Liver (tissue), 9 donors: Measurements from ENCODE around the gene IFT25. TPM values are rescaled to one million over a fixed set of nuclear protein-coding genes. Genes with fewer than 3 reads are reported as not detected.

Source experiments
- DNase-seq: peaks from one replicate; pipeline ENCODE4 v3.0.0-alpha.2; 2017; ENCODE audit warnings: low spot score
- H3K27ac ChIP-seq, 2 donors: one replicate each; pipeline ENCODE4 v1.7.0; 2013; ENCODE audit warnings: inconsistent platforms in 2 of 2, low read length in 2 of 2, control low read depth in 1 of 2, low read depth in 1 of 2, mild to moderate bottlenecking in 1 of 2
- H3K27me3 ChIP-seq, 4 donors: one replicate each; pipeline versions ENCODE4 v1.6.1 to v1.7.0; 2013; ENCODE audit warnings: low read length in 3 of 4, inconsistent platforms in 1 of 4, mild to moderate bottlenecking in 1 of 4, moderate library complexity in 1 of 4; ENCODE audit not compliant: control insufficient read depth in 4 of 4, insufficient read depth in 4 of 4
- H3K36me3 ChIP-seq, 4 donors: one replicate each; pipeline versions ENCODE4 v1.6.1 to v1.7.0; 2013; ENCODE audit warnings: low read length in 3 of 4, mild to moderate bottlenecking in 3 of 4, low read depth in 1 of 4, moderate library complexity in 1 of 4; ENCODE audit not compliant: control insufficient read depth in 4 of 4, insufficient read depth in 3 of 4
- H3K4me1 ChIP-seq, 4 donors: one replicate each; pipeline versions ENCODE4 v1.6.1 to v1.7.0; 2013; ENCODE audit warnings: low read length in 3 of 4, mild to moderate bottlenecking in 3 of 4, moderate library complexity in 1 of 4; ENCODE audit not compliant: control insufficient read depth in 4 of 4, insufficient read depth in 4 of 4
- H3K4me3 ChIP-seq, 3 donors: one replicate each; pipeline versions ENCODE4 v1.6.1 to v1.7.0; 2013; ENCODE audit warnings: low read length in 3 of 3, control low read depth in 1 of 3, low read depth in 1 of 3, mild to moderate bottlenecking in 1 of 3
- H3K9ac ChIP-seq, 2 donors: one replicate each; pipeline ENCODE4 v1.7.0; 2013; ENCODE audit warnings: low read length in 2 of 2, mild to moderate bottlenecking in 2 of 2, moderate library complexity in 2 of 2, control low read depth in 1 of 2, low read depth in 1 of 2
- H3K9me3 ChIP-seq, 4 donors: one replicate each; pipeline versions ENCODE4 v1.6.1 to v1.7.0; 2013; ENCODE audit warnings: low read length in 3 of 4; ENCODE audit not compliant: control insufficient read depth in 4 of 4
- EGR1 ChIP-seq, 2 donors: IDR thresholded peaks; 2 replicates each; pipeline ENCODE4 v1.6.1; 2016 to 2018; ENCODE audit warnings: antibody characterized with exemption in 2 of 2, low read depth in 2 of 2
- FOXA1 ChIP-seq: IDR thresholded peaks from 2 replicates; pipeline ENCODE4 v1.6.1; 2016; ENCODE audit warnings: antibody characterized with exemption
- FOXA2 ChIP-seq: IDR thresholded peaks from 2 replicates; pipeline ENCODE4 v1.6.1; 2016; ENCODE audit warnings: antibody characterized with exemption
- GABPA ChIP-seq, 2 donors: IDR thresholded peaks in 1 of 2; conservative IDR thresholded peaks in 1 of 2; 2 replicates each; pipeline ENCODE4 v1.6.1; 2016; ENCODE audit warnings: antibody characterized with exemption in 2 of 2, mild to moderate bottlenecking in 1 of 2, moderate library complexity in 1 of 2
- HNF4A ChIP-seq, 2 donors: conservative IDR thresholded peaks; 2 replicates each; pipeline ENCODE4 v1.6.1; 2016; ENCODE audit warnings: antibody characterized with exemption in 2 of 2, mild to moderate bottlenecking in 2 of 2
- HNF4G ChIP-seq: IDR thresholded peaks from 2 replicates; pipeline ENCODE4 v1.6.1; 2016; ENCODE audit warnings: antibody characterized with exemption
- JUND ChIP-seq, 2 donors: IDR thresholded peaks; 2 replicates each; pipeline ENCODE4 v1.6.1; 2016; ENCODE audit warnings: antibody characterized with exemption in 2 of 2
- NR2F2 ChIP-seq: IDR thresholded peaks from 2 replicates; pipeline ENCODE4 v1.6.1; 2016; ENCODE audit warnings: antibody characterized with exemption
- RAD21 ChIP-seq, 2 donors: IDR thresholded peaks; 2 replicates each; pipeline ENCODE4 v1.6.1; 2016; ENCODE audit warnings: antibody characterized with exemption in 2 of 2, mild to moderate bottlenecking in 2 of 2
- RXRA ChIP-seq, 2 donors: IDR thresholded peaks; 2 replicates each; pipeline ENCODE4 v1.6.1; 2017 to 2018; ENCODE audit warnings: antibody characterized with exemption in 2 of 2, mild to moderate bottlenecking in 1 of 2
- SP1 ChIP-seq: IDR thresholded peaks from 2 replicates; pipeline ENCODE4 v1.6.1; 2018; ENCODE audit warnings: antibody characterized with exemption, mild to moderate bottlenecking
- TAF1 ChIP-seq: conservative IDR thresholded peaks from 2 replicates; pipeline ENCODE4 v1.6.1; 2016; ENCODE audit warnings: antibody characterized with exemption, mild to moderate bottlenecking
- ZBTB33 ChIP-seq: IDR thresholded peaks from 2 replicates; pipeline ENCODE4 v1.6.1; 2016; ENCODE audit warnings: antibody characterized with exemption
- WGBS: extraction: QIAGEN DNeasy Blood & Tissue Kit; methylation state at CpG from one replicate; pipeline ENCODE4 v1.1.7; 2013; 5-methylcytosine and 5-hydroxymethylcytosine counted together
- polyA plus RNA-seq, 2 donors: library from polyadenylated mRNA; stranded (reverse) in 1 of 2; unstranded in 1 of 2; fragments of 200-250 nt in 1 of 2; fragments of >200 nt in 1 of 2; fragmentation: Nextera tagmentation in 1 of 2; extraction: Ambion mirVana in 1 of 2; gene quantifications; one replicate each; pipeline versions ENCODE4 v1.2.1 to v1.2.3, GENCODE V29; 2013 to 2015
- total RNA-seq, 2 donors: library from RNA; depleted of rRNA; stranded (reverse); fragments of >200 nt; gene quantifications; one replicate each; pipeline ENCODE4 v1.2.3, GENCODE V29; 2014
- TF ChIP-seq, protein P1 (sequence below): fragments of 150-350 bp; IDR thresholded peaks from 2 replicates; pipeline ENCODE4 v1.5.1; 2017; ENCODE audit warnings: improper control_type of control experiment, low read depth, low read length; ENCODE audit not compliant: missing input control
- TF ChIP-seq, protein P2 (sequence below): IDR thresholded peaks from 2 replicates; pipeline ENCODE4 v1.6.1; 2016; ENCODE audit warnings: antibody characterized with exemption
- TF ChIP-seq, protein P3 (sequence below): IDR thresholded peaks from 2 replicates; pipeline ENCODE4 v1.6.1; 2016; ENCODE audit warnings: antibody characterized with exemption
- TF ChIP-seq, protein P4 (sequence below): IDR thresholded peaks from 2 replicates; pipeline ENCODE4 v1.6.1; 2016; ENCODE audit warnings: antibody characterized with exemption, mild to moderate bottlenecking
- donor health status: healthy.
- donor health status: healthy.
- donor health status: healthy.
- donor health status: healthy.
- donor health status: healthy.

IFT25 gene
- total and polyA plus RNA-seq, 4 donors, result 8.6 to 37.4 (median 15.6) TPM

DNA sequence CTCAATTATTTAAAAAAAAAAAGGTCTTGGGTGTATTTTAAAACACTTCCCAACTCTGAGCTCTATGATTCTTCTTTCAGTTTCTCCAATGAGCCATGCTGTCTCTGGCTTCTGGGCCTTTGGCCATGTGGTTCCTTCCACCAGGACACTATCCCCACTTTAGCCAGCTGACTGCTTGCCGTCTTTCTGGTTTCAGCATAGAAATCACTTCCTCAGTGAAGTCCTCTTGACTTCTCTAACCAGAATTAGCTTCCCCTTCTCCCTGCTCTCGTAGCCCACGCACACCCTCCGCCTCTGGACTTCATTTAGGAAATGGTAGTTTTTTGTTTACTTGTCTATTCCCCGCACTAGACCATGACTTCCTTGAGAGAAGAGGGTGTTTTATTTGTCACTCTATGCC is 52.6 kb downstream of the IFT25 start:
- 73% methylated on average over 5 of the region's 5 CpGs for WGBS
- H3K4me1 ChIP-seq, result peaks cover 3 to 49% (median 35%) of the 10 kb centered on the region in 4 donors
- H3K27ac ChIP-seq, result no peak overlapping the region
- no peak overlapping the region for H3K9ac ChIP-seq
- no peak for TF ChIP-seq RXRA (IDR thresholded peaks at IDR 0.05)
- no peak for TF ChIP-seq FOXA2
- H3K9me3 ChIP-seq, result no peaks in the 10 kb centered on the region
- no peaks in the 10 kb centered on the region for H3K27me3 ChIP-seq
- no peak overlapping the region for H3K4me3 ChIP-seq
- DNase-seq, result no peak
- H3K36me3 ChIP-seq, result no peaks in the 10 kb centered on the region

DNA sequence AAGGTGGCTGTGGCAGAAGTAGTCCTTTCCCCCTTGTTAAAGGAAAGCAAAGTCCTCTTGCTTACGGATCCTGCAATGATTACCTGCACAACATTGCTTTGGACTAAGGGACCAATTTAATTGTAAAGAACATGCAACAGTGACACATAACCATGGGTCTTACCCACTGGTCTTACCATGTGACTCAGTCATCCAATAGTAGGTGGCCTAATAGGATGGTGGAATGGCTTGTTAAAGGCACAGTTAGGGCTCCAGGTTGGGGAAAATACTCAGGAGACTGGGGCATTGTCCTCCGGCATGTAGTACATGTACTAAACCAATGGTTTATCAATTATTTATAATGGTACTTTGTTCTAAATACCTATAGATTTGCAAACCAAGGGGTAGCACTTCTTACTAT is 53.8 kb downstream of the IFT25 start:
- Histone ChIP-seq H3K27ac (no peak overlapping the region), H3K9ac (no peak overlapping the region), H3K27me3 (no peaks in the 10 kb centered on the region), H3K9me3 (no peaks in the 10 kb centered on the region), H3K36me3 (peaks cover 0 to 7% (median 2%) of the 10 kb centered on the region in 4 donors), H3K4me3 (no peak overlapping the region), H3K4me1 (peaks cover 2 to 39% (median 29%) of the 10 kb centered on the region in 4 donors)
- TF ChIP-seq, protein P1, sequence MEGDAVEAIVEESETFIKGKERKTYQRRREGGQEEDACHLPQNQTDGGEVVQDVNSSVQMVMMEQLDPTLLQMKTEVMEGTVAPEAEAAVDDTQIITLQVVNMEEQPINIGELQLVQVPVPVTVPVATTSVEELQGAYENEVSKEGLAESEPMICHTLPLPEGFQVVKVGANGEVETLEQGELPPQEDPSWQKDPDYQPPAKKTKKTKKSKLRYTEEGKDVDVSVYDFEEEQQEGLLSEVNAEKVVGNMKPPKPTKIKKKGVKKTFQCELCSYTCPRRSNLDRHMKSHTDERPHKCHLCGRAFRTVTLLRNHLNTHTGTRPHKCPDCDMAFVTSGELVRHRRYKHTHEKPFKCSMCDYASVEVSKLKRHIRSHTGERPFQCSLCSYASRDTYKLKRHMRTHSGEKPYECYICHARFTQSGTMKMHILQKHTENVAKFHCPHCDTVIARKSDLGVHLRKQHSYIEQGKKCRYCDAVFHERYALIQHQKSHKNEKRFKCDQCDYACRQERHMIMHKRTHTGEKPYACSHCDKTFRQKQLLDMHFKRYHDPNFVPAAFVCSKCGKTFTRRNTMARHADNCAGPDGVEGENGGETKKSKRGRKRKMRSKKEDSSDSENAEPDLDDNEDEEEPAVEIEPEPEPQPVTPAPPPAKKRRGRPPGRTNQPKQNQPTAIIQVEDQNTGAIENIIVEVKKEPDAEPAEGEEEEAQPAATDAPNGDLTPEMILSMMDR, result no peak
- TF ChIP-seq JUND (IDR thresholded peaks at IDR 0.05) (no peak), FOXA1 (no peak), TAF1 (no peak), GABPA (IDR thresholded peaks at IDR 0.05 in 1 of 2, conservative IDR thresholded peaks at IDR 0.05 in 1 of 2) (no peak), ZBTB33 (no peak), EGR1 (IDR thresholded peaks at IDR 0.05; ENCODE audit: low read depth in 2 of 2) (no peak), HNF4A (conservative IDR thresholded peaks at IDR 0.05) (no peak), RAD21 (IDR thresholded peaks at IDR 0.05) (no peak), SP1 (no peak), HNF4G (no peak), NR2F2 (no peak)
- TF ChIP-seq, protein P2, sequence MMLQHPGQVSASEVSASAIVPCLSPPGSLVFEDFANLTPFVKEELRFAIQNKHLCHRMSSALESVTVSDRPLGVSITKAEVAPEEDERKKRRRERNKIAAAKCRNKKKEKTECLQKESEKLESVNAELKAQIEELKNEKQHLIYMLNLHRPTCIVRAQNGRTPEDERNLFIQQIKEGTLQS, result no peak
- TF ChIP-seq, protein P3, sequence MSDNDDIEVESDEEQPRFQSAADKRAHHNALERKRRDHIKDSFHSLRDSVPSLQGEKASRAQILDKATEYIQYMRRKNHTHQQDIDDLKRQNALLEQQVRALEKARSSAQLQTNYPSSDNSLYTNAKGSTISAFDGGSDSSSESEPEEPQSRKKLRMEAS, result no peak
- TF ChIP-seq, protein P4, sequence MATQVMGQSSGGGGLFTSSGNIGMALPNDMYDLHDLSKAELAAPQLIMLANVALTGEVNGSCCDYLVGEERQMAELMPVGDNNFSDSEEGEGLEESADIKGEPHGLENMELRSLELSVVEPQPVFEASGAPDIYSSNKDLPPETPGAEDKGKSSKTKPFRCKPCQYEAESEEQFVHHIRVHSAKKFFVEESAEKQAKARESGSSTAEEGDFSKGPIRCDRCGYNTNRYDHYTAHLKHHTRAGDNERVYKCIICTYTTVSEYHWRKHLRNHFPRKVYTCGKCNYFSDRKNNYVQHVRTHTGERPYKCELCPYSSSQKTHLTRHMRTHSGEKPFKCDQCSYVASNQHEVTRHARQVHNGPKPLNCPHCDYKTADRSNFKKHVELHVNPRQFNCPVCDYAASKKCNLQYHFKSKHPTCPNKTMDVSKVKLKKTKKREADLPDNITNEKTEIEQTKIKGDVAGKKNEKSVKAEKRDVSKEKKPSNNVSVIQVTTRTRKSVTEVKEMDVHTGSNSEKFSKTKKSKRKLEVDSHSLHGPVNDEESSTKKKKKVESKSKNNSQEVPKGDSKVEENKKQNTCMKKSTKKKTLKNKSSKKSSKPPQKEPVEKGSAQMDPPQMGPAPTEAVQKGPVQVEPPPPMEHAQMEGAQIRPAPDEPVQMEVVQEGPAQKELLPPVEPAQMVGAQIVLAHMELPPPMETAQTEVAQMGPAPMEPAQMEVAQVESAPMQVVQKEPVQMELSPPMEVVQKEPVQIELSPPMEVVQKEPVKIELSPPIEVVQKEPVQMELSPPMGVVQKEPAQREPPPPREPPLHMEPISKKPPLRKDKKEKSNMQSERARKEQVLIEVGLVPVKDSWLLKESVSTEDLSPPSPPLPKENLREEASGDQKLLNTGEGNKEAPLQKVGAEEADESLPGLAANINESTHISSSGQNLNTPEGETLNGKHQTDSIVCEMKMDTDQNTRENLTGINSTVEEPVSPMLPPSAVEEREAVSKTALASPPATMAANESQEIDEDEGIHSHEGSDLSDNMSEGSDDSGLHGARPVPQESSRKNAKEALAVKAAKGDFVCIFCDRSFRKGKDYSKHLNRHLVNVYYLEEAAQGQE, result no peak
- 98% methylated on average over 2 of the region's 2 CpGs for WGBS
- no peak for DNase-seq
